ENCODE data around the gene CHST11.

GRCh38 chr12:104801005-104801404 lies 344.3 kb downstream of the CHST11 start:
- no peak for TF ChIP-seq POLR2A (IDR thresholded peaks at IDR 0.05; ENCODE audit: low read depth, low read length)
- TF ChIP-seq CTCF (conservative IDR thresholded peaks at IDR 0.05; ENCODE audit: low read depth, low read length) = no peak
- no peak for TF ChIP-seq RAD21 (IDR thresholded peaks at IDR 0.05; ENCODE audit: low read length)
- TF ChIP-seq ELK1 (IDR thresholded peaks at IDR 0.05; ENCODE audit: borderline replicate concordance, low read depth, low read length) = no peak
- TF ChIP-seq CHD1 (IDR thresholded peaks at IDR 0.05; ENCODE audit: low read depth, low read length) = no peak
- TF ChIP-seq RFX5 (IDR thresholded peaks at IDR 0.05; ENCODE audit: low read depth, low read length) = no peak
